ENCODE data around the gene METTL6. TPM values are rescaled to one million over a fixed set of nuclear protein-coding genes. Genes with fewer than 3 reads are reported as not detected.
"Not testable (repeated sequence)": the region's sequence is repeated elsewhere in the genome, so short reads cannot be mapped to it uniquely, and the experiment has no call there.

The METTL6 gene
- total and polyA plus RNA-seq, 7 donors: 5.4 to 21.9 (median 14.3) TPM

DNA sequence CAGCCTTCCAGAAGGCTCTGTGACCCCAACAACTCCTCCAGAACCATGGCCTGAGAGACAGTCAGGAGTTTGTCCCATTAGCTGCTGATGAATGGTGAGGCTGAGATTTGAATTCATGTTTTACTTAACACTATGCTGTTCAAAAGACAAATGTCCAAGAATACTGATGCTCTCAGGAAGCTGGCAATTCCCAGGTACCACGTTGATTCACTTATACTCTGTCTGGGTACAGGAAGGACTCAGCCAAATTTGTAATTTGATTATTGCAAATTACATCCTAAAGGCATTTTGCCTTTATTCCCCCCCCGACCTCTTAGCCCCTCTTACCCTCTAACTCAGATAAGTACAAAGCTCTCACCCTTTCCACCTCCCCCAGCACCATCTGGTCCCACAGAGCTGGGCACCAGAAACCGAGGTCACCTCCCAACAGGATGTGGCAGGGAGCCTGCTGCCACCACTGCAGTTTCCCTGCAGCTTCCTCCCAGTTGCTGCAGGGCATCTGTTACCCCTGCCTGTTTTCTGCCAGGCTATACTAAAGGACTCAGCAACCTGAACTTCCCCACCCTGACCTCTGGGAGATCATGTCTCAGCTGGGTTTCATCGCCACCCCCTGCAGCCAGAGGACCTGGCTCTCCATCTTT is 33.7 kb upstream of the METTL6 start:
- Histone ChIP-seq H3K4me3 (no peak overlapping the region), H3K36me3 (peaks cover 0 to 1% (median 0%) of the 10 kb centered on the region in 4 donors), H3K4me1 (no peaks in the 10 kb centered on the region), H3K9me3 (no peaks in the 10 kb centered on the region), H3K27me3 (no peaks in the 10 kb centered on the region), H3K27ac (no peak overlapping the region)
- DNase-seq: no peak
- TF ChIP-seq POLR2AphosphoS5 (IDR thresholded peaks at IDR 0.05) (no peak), EP300 (IDR thresholded peaks at IDR 0.05) (no peak), POLR2A (IDR thresholded peaks at IDR 0.05) (no peak)
- TF ChIP-seq, protein P1, sequence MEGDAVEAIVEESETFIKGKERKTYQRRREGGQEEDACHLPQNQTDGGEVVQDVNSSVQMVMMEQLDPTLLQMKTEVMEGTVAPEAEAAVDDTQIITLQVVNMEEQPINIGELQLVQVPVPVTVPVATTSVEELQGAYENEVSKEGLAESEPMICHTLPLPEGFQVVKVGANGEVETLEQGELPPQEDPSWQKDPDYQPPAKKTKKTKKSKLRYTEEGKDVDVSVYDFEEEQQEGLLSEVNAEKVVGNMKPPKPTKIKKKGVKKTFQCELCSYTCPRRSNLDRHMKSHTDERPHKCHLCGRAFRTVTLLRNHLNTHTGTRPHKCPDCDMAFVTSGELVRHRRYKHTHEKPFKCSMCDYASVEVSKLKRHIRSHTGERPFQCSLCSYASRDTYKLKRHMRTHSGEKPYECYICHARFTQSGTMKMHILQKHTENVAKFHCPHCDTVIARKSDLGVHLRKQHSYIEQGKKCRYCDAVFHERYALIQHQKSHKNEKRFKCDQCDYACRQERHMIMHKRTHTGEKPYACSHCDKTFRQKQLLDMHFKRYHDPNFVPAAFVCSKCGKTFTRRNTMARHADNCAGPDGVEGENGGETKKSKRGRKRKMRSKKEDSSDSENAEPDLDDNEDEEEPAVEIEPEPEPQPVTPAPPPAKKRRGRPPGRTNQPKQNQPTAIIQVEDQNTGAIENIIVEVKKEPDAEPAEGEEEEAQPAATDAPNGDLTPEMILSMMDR (IDR thresholded peaks at IDR 0.05): no peak
- 42 to 57% methylated on average over 4 of the region's 4 CpGs for WGBS, 2 donors
- intact Hi-C loops (cut with DNase I): no loop called here

DNA sequence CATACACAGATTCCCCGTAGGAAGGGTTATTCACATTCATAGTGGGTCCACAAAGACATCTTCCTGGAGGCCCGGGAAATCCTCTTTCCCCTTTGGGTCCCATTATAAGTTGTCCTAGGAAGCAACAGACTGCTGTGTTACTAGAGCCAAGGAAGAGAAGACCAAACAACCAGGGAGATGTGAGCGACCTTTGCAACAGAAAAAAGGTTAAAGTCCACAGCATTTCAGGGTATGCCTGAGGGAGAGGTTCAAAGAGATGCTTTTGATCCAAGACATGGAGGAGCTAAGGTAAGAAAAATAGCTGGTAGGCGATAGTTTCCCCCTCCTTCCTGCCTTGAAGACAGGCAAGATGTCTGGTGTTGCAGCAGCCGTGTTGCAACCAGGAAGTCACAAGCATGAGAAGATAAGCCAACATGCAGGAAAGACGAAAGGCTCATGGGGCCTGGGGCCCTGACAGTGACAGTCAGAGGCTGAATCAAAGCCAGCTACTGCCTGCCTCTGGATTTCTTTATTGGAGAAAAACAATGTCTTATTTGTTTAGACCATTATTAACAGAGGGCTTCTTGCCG is 31.0 kb upstream of the METTL6 start:
- Histone ChIP-seq H3K4me3 (no peak overlapping the region), H3K36me3 (peaks cover 0 to 3% (median 0%) of the 10 kb centered on the region in 4 donors), H3K27me3 (no peaks in the 10 kb centered on the region), H3K27ac (no peak overlapping the region), H3K9me3 (no peaks in the 10 kb centered on the region), H3K4me1 (no peaks in the 10 kb centered on the region)
- 86 to 87% methylated on average over 7 of the region's 7 CpGs for WGBS, 2 donors
- intact Hi-C loops (cut with DNase I): no loop called here
- DNase-seq: no peak
- TF ChIP-seq EP300 (IDR thresholded peaks at IDR 0.05) (no peak), POLR2A (IDR thresholded peaks at IDR 0.05) (no peak), POLR2AphosphoS5 (IDR thresholded peaks at IDR 0.05) (no peak)
- TF ChIP-seq, protein P1 (IDR thresholded peaks at IDR 0.05): no peak

DNA sequence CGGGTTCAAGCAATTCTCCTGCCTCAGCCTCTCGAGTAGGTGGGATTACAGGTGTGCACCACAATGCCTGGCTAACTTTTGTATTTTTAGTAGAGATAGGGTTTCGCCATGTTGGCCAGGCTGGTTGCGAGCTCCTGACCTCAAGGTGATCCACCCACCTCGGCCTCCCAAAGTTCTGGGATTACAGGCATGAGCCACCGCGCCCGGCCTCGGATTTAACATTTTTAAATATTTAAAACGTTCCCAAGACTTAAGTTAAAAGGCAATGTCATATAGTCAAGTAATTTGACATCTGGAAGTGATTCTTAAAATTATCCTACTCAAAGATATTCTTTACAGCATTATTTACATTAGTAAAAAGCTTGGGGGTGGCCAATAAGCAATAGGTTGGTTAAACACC is 29.6 kb upstream of the METTL6 start:
- not testable (repeated sequence) for DNase-seq

DNA sequence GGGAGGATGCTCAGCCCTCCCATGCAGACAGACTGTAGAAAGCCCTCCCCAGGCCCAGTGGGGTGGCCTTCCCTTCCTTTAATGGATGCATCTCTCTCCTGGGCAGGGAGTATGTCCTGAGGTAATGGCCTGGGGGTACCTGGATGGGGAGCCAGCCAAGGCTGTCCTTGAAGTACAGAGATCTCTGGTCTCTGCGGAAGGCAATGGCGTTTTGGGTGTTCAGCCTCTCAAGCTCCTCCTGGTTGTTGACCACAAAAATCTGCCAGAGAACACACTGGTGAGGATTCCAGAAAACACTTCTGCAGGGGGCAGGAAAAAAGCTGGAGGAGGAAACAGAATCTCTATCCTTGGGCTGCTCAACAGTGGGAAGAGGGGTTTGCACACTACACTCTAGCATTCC is 29.0 kb upstream of the METTL6 start:
- TF ChIP-seq POLR2AphosphoS5 (IDR thresholded peaks at IDR 0.05) (no peak), POLR2A (IDR thresholded peaks at IDR 0.05) (no peak), EP300 (IDR thresholded peaks at IDR 0.05) (no peak)
- TF ChIP-seq, protein P1 (IDR thresholded peaks at IDR 0.05): no peak
- Histone ChIP-seq H3K27ac (no peak overlapping the region), H3K27me3 (no peaks in the 10 kb centered on the region), H3K9me3 (no peaks in the 10 kb centered on the region), H3K4me3 (no peak overlapping the region), H3K4me1 (no peaks in the 10 kb centered on the region), H3K36me3 (peaks cover 0 to 6% (median 0%) of the 10 kb centered on the region in 4 donors)
- 97% methylated on average over 2 of the region's 2 CpGs for WGBS, 2 donors
- intact Hi-C loops (cut with DNase I): no loop called here
- DNase-seq: no peak

More for the DNA sequence above, 29.6 kb upstream of the METTL6 start:
- H3K4me1 ChIP-seq; H3K9me3 ChIP-seq; intact Hi-C loops (cut with DNase I); H3K36me3 ChIP-seq; H3K4me3 ChIP-seq; H3K27ac ChIP-seq; H3K27me3 ChIP-seq: not testable (repeated sequence)
- 93 to 94% methylated on average over 10 of the region's 10 CpGs for WGBS, 2 donors

DNA sequence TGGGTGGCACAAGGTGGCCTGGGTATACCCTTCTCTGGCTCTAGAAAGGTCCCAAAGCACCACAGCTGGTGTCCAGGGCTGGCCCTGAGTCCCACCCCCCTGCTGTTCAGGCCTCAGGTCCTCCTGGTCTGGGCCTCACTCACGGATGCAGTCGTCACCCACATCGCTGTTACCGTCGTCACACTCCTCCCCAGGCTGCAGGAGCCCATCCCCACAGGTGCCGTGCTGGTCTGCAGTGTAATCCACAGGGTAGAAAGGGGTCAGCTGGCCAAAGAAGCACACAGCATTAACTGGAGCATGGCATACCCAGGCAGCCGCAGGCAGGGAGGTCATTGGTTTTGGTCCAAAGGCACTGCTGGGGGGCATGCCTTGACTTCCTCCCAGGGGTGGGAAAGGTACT is 28.4 kb upstream of the METTL6 start:
- Histone ChIP-seq H3K36me3 (peaks cover 0 to 11% (median 0%) of the 10 kb centered on the region in 4 donors), H3K27ac (no peak overlapping the region), H3K4me1 (no peaks in the 10 kb centered on the region), H3K4me3 (no peak overlapping the region), H3K27me3 (no peaks in the 10 kb centered on the region), H3K9me3 (no peaks in the 10 kb centered on the region)
- intact Hi-C loops (cut with DNase I): no loop called here
- TF ChIP-seq POLR2AphosphoS5 (IDR thresholded peaks at IDR 0.05) (no peak), EP300 (IDR thresholded peaks at IDR 0.05) (no peak), POLR2A (IDR thresholded peaks at IDR 0.05) (no peak)
- TF ChIP-seq, protein P1 (IDR thresholded peaks at IDR 0.05): no peak
- DNase-seq: no peak
- WGBS, 2 donors: 94 to 96% methylated on average over 7 of the region's 7 CpGs
